ENCODE measurements around the gene VRK1. TPM values are rescaled to one million over a fixed set of nuclear protein-coding genes. Genes with fewer than 3 reads are reported as not detected.

VRK1 gene
- polyA plus RNA-seq, 2 of the 4 experiments (the other 2 are of a cell fraction), result 32.2 to 34.2 TPM

GRCh38 chr14:96893966-96894622 lies 96.9 kb downstream of the VRK1 start:
- 78% methylated on average over 12 of the region's 12 CpGs for WGBS (ENCODE audit: missing lambda C conversion rate)
- ATAC-seq (no peak), DNase-seq (ENCODE audit: low read depth in 1 of 2, low spot score in 1 of 2) (no peak), FAIRE-seq (no peak)
- CTCF ChIA-PET, result interaction anchor here (1.4 kb wide), 1 partner anchor 14 kb away, joined by 3 read pairs; no protein-coding TSS in a partner anchor
- no peaks in the 10 kb centered on the region for H3K9me3 ChIP-seq
- no peak for TF ChIP-seq MAX (IDR thresholded peaks at IDR 0.05)
- TF ChIP-seq FOSL2 (IDR thresholded peaks at IDR 0.05), result no peak
- no peak for TF ChIP-seq FOSL2 (CRISPR knock-in tag; IDR thresholded peaks at IDR 0.05)
- H3K4me1 ChIP-seq, result no peaks in the 10 kb centered on the region
- POLR2A ChIA-PET, result no interaction called here
- no peak overlapping the region for H3K27ac ChIP-seq
- no peak overlapping the region for H3K4me2 ChIP-seq
- no peak overlapping the region for H3K4me3 ChIP-seq

- no peak for DNase-seq (ENCODE audit: low read depth in 1 of 2, low spot score in 1 of 2)
Observed at GRCh38 chr14:96894966-96895365, 97.8 kb downstream of the VRK1 start.

More at GRCh38 chr14:96894966-96895365, 97.8 kb downstream of the VRK1 start:
- Histone ChIP-seq H3K27ac (no peak overlapping the region), H3K4me2 (no peak overlapping the region), H3K4me3 (no peak overlapping the region), H3K9me3 (no peaks in the 10 kb centered on the region), H3K4me1 (no peaks in the 10 kb centered on the region)
- ChIA-PET POLR2A (no interaction called here), CTCF (interaction anchor here (1.4 kb wide), 1 partner anchor 15 kb away, joined by 3 read pairs; no protein-coding TSS in a partner anchor)
- TF ChIP-seq POLR2AphosphoS2 (conservative IDR thresholded peaks at IDR 0.05; ENCODE audit: low read length) (no peak), HEYL (CRISPR knock-in tag; IDR thresholded peaks at IDR 0.05) (no peak), GATA3 (IDR thresholded peaks at IDR 0.05; ENCODE audit: borderline replicate concordance) (no peak), E2F6 (IDR thresholded peaks at IDR 0.05; ENCODE audit: borderline replicate concordance, low read depth) (no peak), MAZ (IDR thresholded peaks at IDR 0.05; ENCODE audit: borderline replicate concordance, low read depth, low read length) (no peak), ATOH8 (CRISPR knock-in tag; IDR thresholded peaks at IDR 0.05; ENCODE audit: low read depth) (no peak), RNF2 (IDR thresholded peaks at IDR 0.05; ENCODE audit: borderline replicate concordance, low read depth) (no peak), EP300 (IDR thresholded peaks at IDR 0.05) (no peak), ZFP36 (IDR thresholded peaks at IDR 0.05; ENCODE audit: borderline replicate concordance, partially characterized antibody) (no peak), KDM1A (IDR thresholded peaks at IDR 0.05; ENCODE audit: low read depth) (no peak), JUN (IDR thresholded peaks at IDR 0.05) (no peak), REST (IDR thresholded peaks at IDR 0.05) (no peak), PHF8 (IDR thresholded peaks at IDR 0.05; ENCODE audit: borderline replicate concordance, low read depth) (no peak), TP53 (CRISPR knock-in tag; IDR thresholded peaks at IDR 0.05) (no peak), MAFK (IDR thresholded peaks at IDR 0.05; ENCODE audit: partially characterized antibody) (no peak), NR3C1 (IDR thresholded peaks at IDR 0.05) (no peak), POLR2A (IDR thresholded peaks at IDR 0.05; ENCODE audit: low read length) (no peak), RAD21 (conservative IDR thresholded peaks at IDR 0.05 in 1 of 2, IDR thresholded peaks at IDR 0.05 in 1 of 2) (no peak), ZC3H11A (IDR thresholded peaks at IDR 0.05) (no peak), ELK1 (IDR thresholded peaks at IDR 0.05; ENCODE audit: low read depth, low read length) (no peak)
- FAIRE-seq (no peak), ATAC-seq (no peak)
- WGBS (ENCODE audit: missing lambda C conversion rate), result 89% methylated on average over 8 of the region's 8 CpGs

All from A549 (cell line).